Measurements from ENCODE around the gene SETMAR.

DNA sequence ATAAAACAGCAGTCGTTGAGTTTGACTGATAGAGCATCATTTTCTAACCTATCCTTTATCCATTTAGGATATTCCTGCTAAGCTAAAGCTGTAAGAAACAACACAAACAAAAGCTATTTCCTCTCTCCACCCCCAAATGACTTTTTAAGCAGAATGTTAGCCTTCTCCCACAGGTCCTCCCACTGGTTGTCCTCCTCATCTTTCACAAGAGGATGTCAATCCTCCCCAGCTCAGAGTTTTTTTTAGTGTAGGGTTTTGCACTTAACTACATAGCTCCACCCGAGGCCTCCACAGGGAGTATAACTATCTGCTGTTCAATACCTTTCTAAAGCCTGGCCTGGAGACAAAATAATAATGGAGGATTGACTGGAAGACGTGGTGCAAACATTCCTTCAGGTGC is 7.8 kb downstream of the SETMAR start:
- TF ChIP-seq, protein P1, sequence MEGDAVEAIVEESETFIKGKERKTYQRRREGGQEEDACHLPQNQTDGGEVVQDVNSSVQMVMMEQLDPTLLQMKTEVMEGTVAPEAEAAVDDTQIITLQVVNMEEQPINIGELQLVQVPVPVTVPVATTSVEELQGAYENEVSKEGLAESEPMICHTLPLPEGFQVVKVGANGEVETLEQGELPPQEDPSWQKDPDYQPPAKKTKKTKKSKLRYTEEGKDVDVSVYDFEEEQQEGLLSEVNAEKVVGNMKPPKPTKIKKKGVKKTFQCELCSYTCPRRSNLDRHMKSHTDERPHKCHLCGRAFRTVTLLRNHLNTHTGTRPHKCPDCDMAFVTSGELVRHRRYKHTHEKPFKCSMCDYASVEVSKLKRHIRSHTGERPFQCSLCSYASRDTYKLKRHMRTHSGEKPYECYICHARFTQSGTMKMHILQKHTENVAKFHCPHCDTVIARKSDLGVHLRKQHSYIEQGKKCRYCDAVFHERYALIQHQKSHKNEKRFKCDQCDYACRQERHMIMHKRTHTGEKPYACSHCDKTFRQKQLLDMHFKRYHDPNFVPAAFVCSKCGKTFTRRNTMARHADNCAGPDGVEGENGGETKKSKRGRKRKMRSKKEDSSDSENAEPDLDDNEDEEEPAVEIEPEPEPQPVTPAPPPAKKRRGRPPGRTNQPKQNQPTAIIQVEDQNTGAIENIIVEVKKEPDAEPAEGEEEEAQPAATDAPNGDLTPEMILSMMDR (IDR thresholded peaks at IDR 0.05; ENCODE audit: low read depth, low read length, missing input control): no peak
- TF ChIP-seq TAF1 (conservative IDR thresholded peaks at IDR 0.05): no peak
